GM20431 (cell line): ENCODE measurements around the gene CPNE7.

Experiments
- in situ Hi-C: fragments of 300-500 bp; cut with MseI, MboI; formaldehyde crosslinking; loops from one replicate; pipeline ENCODE4 v1.15.0; 2020; ENCODE audit warnings: low sequenced_read_pairs; ENCODE audit not compliant: unreplicated experiment

Gene CPNE7

GRCh38 chr16:89548344-89549006, 27.1 kb upstream of the CPNE7 start:
- in situ Hi-C loops, result no loop called here

- in situ Hi-C loops, result no loop called here
These were observed 26.4 kb upstream of the CPNE7 start for GRCh38 chr16:89549007-89549700.

- in situ Hi-C loops, result no loop called here
These were observed 25.0 kb upstream of the CPNE7 start for GRCh38 chr16:89550421-89551007.

GRCh38 chr16:89552329-89552728, 23.2 kb upstream of the CPNE7 start:
- in situ Hi-C loops, result no loop called here

- in situ Hi-C loops, result no loop called here
These were observed 22.6 kb upstream of the CPNE7 start for GRCh38 chr16:89552913-89553312.

- in situ Hi-C loops, result no loop called here
These were observed 21.8 kb upstream of the CPNE7 start for GRCh38 chr16:89553733-89554132.

GRCh38 chr16:89554343-89554742, 21.2 kb upstream of the CPNE7 start:
- in situ Hi-C loops, result no loop called here

- in situ Hi-C loops, result no loop called here
These were observed 20.3 kb upstream of the CPNE7 start for GRCh38 chr16:89555265-89555664.

- in situ Hi-C loops, result no loop called here
These were observed 19.8 kb upstream of the CPNE7 start for GRCh38 chr16:89555780-89556179.

GRCh38 chr16:89556750-89557689, 18.5 kb upstream of the CPNE7 start:
- in situ Hi-C loops, result no loop called here

GRCh38 chr16:89557690-89558490, 17.7 kb upstream of the CPNE7 start:
- in situ Hi-C loops, result no loop called here

GRCh38 chr16:89560378-89561141, 15.0 kb upstream of the CPNE7 start, which contains the start of gene RPL13:
TSS of gene RPL13 (plus strand) at chr16:89560682. CDS start at chr16:89560960, 278 bp downstream.
- in situ Hi-C loops, result no loop called here

GRCh38 chr16:89561142-89561883, 14.2 kb upstream of the CPNE7 start:
- in situ Hi-C loops, result no loop called here

GRCh38 chr16:89561884-89562599, 13.5 kb upstream of the CPNE7 start:
- in situ Hi-C loops, result no loop called here

- in situ Hi-C loops, result no loop called here
These were observed 12.6 kb upstream of the CPNE7 start for GRCh38 chr16:89562939-89563338.

GRCh38 chr16:89563639-89564392, 11.7 kb upstream of the CPNE7 start:
- in situ Hi-C loops, result no loop called here
